ENCODE results near the gene CERKL.

Gene CERKL

GRCh38 chr2:181517685-181518301 is 139.1 kb downstream of the CERKL start:
- no peak overlapping the region for H3K4me3 ChIP-seq (ENCODE audit: low read depth, low read length)
- TF ChIP-seq, protein P1, sequence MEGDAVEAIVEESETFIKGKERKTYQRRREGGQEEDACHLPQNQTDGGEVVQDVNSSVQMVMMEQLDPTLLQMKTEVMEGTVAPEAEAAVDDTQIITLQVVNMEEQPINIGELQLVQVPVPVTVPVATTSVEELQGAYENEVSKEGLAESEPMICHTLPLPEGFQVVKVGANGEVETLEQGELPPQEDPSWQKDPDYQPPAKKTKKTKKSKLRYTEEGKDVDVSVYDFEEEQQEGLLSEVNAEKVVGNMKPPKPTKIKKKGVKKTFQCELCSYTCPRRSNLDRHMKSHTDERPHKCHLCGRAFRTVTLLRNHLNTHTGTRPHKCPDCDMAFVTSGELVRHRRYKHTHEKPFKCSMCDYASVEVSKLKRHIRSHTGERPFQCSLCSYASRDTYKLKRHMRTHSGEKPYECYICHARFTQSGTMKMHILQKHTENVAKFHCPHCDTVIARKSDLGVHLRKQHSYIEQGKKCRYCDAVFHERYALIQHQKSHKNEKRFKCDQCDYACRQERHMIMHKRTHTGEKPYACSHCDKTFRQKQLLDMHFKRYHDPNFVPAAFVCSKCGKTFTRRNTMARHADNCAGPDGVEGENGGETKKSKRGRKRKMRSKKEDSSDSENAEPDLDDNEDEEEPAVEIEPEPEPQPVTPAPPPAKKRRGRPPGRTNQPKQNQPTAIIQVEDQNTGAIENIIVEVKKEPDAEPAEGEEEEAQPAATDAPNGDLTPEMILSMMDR (IDR thresholded peaks at IDR 0.05; ENCODE audit: low read depth, low read length, missing control alignments) = no peak
- peak; percentile 3 for DNase-seq (ENCODE audit: low read depth)
- in situ Hi-C loops (cut with HindIII; ENCODE audit: low sequenced_read_pairs) = no loop called here

DNA sequence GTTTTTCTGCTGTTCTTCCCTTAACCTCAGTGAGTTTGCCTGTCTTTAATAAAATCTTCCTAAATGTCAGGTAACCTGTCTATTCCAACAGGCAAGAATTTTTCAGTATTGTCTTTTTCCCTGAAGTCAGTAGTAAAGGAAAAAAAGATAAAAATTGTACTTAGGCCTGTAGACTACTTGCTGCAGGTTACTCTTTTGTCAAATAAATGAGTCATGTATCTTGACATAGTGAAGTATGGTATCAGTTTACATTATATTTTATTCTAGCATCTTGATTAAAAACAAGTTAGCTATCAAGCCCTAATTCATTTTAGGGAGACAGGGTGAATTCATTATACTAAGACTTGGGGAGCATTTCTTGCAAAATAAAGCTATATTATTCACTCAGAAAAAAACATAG is 139.9 kb downstream of the CERKL start:
- TF ChIP-seq, protein P1 (IDR thresholded peaks at IDR 0.05; ENCODE audit: low read depth, low read length, missing control alignments) = no peak
- DNase-seq (ENCODE audit: low read depth) = no peak
- no peak overlapping the region for H3K4me3 ChIP-seq (ENCODE audit: low read depth, low read length)
- in situ Hi-C loops (cut with HindIII; ENCODE audit: low sequenced_read_pairs) = no loop called here

- in situ Hi-C loops (cut with HindIII; ENCODE audit: low sequenced_read_pairs) = no loop called here
- no peak overlapping the region for H3K4me3 ChIP-seq (ENCODE audit: low read depth, low read length)
- TF ChIP-seq, protein P1 (IDR thresholded peaks at IDR 0.05; ENCODE audit: low read depth, low read length, missing control alignments) = no peak
- DNase-seq (ENCODE audit: low read depth) = no peak
These were observed 141.2 kb downstream of the CERKL start for GRCh38 chr2:181515719-181516118.

DNA sequence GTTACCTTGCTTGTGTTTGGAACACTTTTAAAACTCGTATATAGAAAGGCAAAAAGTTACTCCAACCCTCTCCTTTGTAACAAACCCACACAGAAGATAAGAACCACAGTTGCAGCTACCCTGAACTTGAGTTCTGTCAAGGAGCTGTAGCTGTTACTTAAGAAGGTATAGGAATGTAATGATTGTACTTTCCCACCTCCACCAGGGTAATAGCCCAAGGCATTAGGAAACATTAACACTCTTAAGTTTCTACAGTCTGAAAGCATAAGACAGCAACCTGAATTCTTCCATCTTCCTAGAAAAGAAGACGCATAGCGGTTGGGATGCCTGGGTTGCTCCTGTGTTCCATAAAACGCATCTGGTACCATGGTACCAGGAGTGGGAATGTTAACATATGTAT is 156.7 kb downstream of the CERKL start:
- DNase-seq (ENCODE audit: low read depth) = no peak
- TF ChIP-seq, protein P1 (IDR thresholded peaks at IDR 0.05; ENCODE audit: low read depth, low read length, missing control alignments) = no peak
- no peak overlapping the region for H3K4me3 ChIP-seq (ENCODE audit: low read depth, low read length)
- in situ Hi-C loops (cut with HindIII; ENCODE audit: low sequenced_read_pairs) = no loop called here

GRCh38 chr2:181499231-181499630 is 157.7 kb downstream of the CERKL start:
- no peak overlapping the region for H3K4me3 ChIP-seq (ENCODE audit: low read depth, low read length)
- TF ChIP-seq, protein P1 (IDR thresholded peaks at IDR 0.05; ENCODE audit: low read depth, low read length, missing control alignments) = no peak
- in situ Hi-C loops (cut with HindIII; ENCODE audit: low sequenced_read_pairs) = no loop called here
- DNase-seq (ENCODE audit: low read depth) = no peak
